Right lobe of liver (tissue), 6 donors: ENCODE data around the gene SLC45A1. TPM values are rescaled to one million over a fixed set of nuclear protein-coding genes. Genes with fewer than 3 reads are reported as not detected.

Source experiments
- ATAC-seq, 4 donors: fragments of 200-7000 bp; cut with Tn5 transposase; one replicate each; pipeline ENCODE4 v1.9.1; 2020; ENCODE audit warnings: mild to moderate bottlenecking in 4 of 4, moderate library complexity in 4 of 4
- DNase-seq, 3 donors: peaks; one replicate each; pipeline ENCODE4 v3.0.0-alpha.2; 2020
- H3K27ac ChIP-seq, 3 donors: fragments of 200-600 bp; one replicate each; pipeline ENCODE4 v1.8.0; 2022
- H3K27me3 ChIP-seq, 2 donors: fragments of 200-600 bp; one replicate each; pipeline ENCODE4 v1.8.0; 2022
- H3K36me3 ChIP-seq, 4 donors: fragments of 200-600 bp; sonication (generic) in 1 of 4; one replicate each; pipeline versions ENCODE4 v1.5.1 to v1.8.0; 2017 to 2022; ENCODE audit warnings: control low read depth in 1 of 4
- H3K4me1 ChIP-seq, 4 donors: fragments of 200-600 bp; sonication (generic) in 1 of 4; one replicate each; pipeline versions ENCODE4 v1.5.1 to v1.8.0; 2017 to 2022; ENCODE audit warnings: control low read depth in 1 of 4
- H3K4me3 ChIP-seq, 3 donors: fragments of 200-600 bp; one replicate each; pipeline ENCODE4 v1.8.0; 2022
- H3K9me3 ChIP-seq, 4 donors: fragments of 200-600 bp; sonication (generic) in 1 of 4; one replicate each; pipeline versions ENCODE4 v1.5.1 to v1.8.0; 2017 to 2022; ENCODE audit warnings: control low read depth in 1 of 4
- POLR2A ChIP-seq: fragments of 450-650 bp; IDR thresholded peaks from one replicate; pipeline ENCODE4 v1.6.1; 2017; ENCODE audit warnings: antibody characterized with exemption, mild to moderate bottlenecking
- WGBS: methylation state at CpG from one replicate; pipeline ENCODE4 v1.1.6; 2018; ENCODE audit warnings: low coverage, low lambda C conversion rate; ENCODE audit not compliant: insufficient coverage; ENCODE audit errors: missing lambda C conversion rate; 5-methylcytosine and 5-hydroxymethylcytosine counted together
- intact Hi-C, 2 donors: fragments of 100-400 bp; cut with DNase I; formaldehyde crosslinking; loops; one replicate each; pipeline versions ENCODE4 v1.11.2 to v1.14.1; 2022
- total RNA-seq, 6 experiments: library from RNA; depleted of rRNA in 2 of 6; stranded (reverse); fragments of >200 nt in 2 of 6; fragmentation: NEBNext Ultra II Directional in 3 of 6; extraction: Animal tissue kit (Norgen Biotek cat#: 25700) in 3 of 6; gene quantifications; one replicate each; pipeline versions ENCODE4 v1.1.0 to v1.2.4, GENCODE V29; 2016 to 2023
- TF ChIP-seq, protein P1 (sequence below), 4 donors: fragments of 200-600 bp in 3 of 4; fragments of 450-650 bp in 1 of 4; IDR thresholded peaks; one replicate each; pipeline versions ENCODE4 v1.5.1 to v1.8.0; 2016 to 2022; ENCODE audit warnings: antibody characterized with exemption in 4 of 4, mild to moderate bottlenecking in 2 of 4
- donor health status: DM: no; HTN: yes; CAD: no.
- donor health status: DM: no; HTN: no; CAD: no.
- donor health status: DM: no; HTN: no; CAD: no.
- donor health status: DM: no; HTN: yes; CAD: no.
- donor health status: DM: no; HTN: yes; CAD: no.

SLC45A1 gene
- total RNA-seq, 6 experiments from 2014 or later: 0.13 to 0.53 (median 0.25) TPM; not detected in 1

DNA sequence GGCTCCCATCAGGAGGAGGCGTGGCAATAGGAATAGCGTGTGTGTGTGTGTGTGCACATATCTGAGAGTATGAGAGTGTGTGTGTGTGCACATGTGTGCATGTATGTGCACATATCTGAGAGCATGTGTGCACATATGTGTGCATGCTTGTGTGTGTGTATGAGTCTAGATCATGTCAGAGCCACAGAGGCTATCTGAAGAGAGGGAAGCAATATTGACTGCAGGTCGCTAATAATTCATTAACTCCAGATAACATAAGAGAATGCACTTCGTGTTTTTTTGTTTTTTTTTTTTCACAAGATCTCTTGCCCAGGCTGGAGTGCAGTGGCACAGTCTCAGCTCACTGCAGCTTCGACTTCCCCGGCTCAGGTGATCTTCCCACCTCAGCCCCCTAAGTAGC, 4.7 kb upstream of the SLC45A1 start:
- Histone ChIP-seq H3K4me3 (no peak overlapping the region), H3K27ac (peak overlapping the region in 2 of 3 donors; percentile 60 to 83), H3K36me3 (no peaks in the 10 kb centered on the region), H3K4me1 (peaks cover 0 to 28% (median 13%) of the 10 kb centered on the region in 4 donors), H3K27me3 (no peaks in the 10 kb centered on the region), H3K9me3 (no peaks in the 10 kb centered on the region)
- WGBS: 24% methylated on average over 6 of the region's 6 CpGs
- DNase-seq (no peak), ATAC-seq (peak in 3 of 4 donors; percentile 3 to 10 (median 3))
- intact Hi-C loops: loop anchor here (5.0 to 10.0 kb wide), 3 partner anchors 48 to 286 kb away; partner anchors contain the start of gene ERRFI1 (in 1 of the 2)
- TF ChIP-seq, protein P1, sequence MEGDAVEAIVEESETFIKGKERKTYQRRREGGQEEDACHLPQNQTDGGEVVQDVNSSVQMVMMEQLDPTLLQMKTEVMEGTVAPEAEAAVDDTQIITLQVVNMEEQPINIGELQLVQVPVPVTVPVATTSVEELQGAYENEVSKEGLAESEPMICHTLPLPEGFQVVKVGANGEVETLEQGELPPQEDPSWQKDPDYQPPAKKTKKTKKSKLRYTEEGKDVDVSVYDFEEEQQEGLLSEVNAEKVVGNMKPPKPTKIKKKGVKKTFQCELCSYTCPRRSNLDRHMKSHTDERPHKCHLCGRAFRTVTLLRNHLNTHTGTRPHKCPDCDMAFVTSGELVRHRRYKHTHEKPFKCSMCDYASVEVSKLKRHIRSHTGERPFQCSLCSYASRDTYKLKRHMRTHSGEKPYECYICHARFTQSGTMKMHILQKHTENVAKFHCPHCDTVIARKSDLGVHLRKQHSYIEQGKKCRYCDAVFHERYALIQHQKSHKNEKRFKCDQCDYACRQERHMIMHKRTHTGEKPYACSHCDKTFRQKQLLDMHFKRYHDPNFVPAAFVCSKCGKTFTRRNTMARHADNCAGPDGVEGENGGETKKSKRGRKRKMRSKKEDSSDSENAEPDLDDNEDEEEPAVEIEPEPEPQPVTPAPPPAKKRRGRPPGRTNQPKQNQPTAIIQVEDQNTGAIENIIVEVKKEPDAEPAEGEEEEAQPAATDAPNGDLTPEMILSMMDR (IDR thresholded peaks at IDR 0.05): no peak
- TF ChIP-seq POLR2A: no peak

DNA sequence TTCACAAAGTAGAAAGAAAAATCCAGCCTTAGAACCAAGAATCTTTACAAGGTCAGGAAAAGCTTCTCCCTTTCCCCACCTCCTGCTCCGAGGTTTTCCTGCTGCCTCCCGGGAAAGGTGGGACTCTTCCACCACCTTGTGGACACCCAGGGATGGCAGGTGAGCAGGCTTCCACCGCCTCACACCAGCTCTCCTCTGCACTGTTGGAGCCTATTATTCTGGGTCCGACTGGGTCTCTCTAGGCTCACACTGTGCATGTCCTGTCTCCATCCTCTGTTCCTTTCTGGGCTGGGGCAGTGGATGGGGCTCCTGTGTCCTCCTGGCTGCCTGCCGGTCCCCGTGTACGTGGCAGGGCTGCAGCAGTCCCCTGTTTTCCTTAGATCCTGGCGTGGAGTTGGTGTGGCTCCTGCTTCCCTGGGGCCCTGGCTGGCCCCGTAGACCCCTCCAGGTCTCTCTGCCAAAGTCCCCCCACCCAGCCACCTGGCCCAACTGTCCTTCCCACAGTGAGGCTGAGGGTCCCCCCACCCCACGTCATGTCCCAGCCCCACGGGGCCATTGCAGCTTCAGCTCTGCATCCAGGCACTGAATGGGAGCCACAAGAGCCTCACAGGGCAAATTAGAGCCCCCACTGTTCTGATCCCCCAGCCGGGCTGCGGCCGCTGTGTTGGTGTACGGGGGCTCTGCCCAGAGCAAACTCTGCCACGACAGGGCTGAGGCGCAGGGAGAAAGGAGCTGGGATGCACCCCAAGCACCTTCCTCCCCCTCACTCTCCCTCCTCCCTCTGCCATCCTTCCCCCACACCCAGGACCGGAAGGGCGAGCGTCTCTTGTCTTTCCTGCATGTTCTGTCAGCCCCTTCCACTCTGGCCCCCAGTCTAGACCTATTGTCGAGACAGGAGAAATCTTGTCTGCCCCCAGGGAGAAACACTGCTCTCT, 3.3 kb upstream of the SLC45A1 start:
- ATAC-seq: peak; percentile 68 to 80 (median 74)
- DNase-seq: peak; percentile 78 to 86 (median 79)
- 7% methylated on average over 10 of the region's 21 CpGs for WGBS
- intact Hi-C loops: loop anchor here (5.0 to 10.0 kb wide), 5 partner anchors 50 to 337 kb away; partner anchors contain the start of gene ERRFI1 (in 1 of the 2)
- Histone ChIP-seq H3K9me3 (no peaks in the 10 kb centered on the region), H3K27ac (peak overlapping the region in 2 of 3 donors; percentile 60 to 83), H3K4me3 (no peak overlapping the region), H3K4me1 (peaks cover 0 to 28% (median 13%) of the 10 kb centered on the region in 4 donors), H3K36me3 (no peaks in the 10 kb centered on the region), H3K27me3 (no peaks in the 10 kb centered on the region)
- no peak for TF ChIP-seq POLR2A
- TF ChIP-seq, protein P1 (IDR thresholded peaks at IDR 0.05): peak; percentile 91 to 96 (median 94)

DNA sequence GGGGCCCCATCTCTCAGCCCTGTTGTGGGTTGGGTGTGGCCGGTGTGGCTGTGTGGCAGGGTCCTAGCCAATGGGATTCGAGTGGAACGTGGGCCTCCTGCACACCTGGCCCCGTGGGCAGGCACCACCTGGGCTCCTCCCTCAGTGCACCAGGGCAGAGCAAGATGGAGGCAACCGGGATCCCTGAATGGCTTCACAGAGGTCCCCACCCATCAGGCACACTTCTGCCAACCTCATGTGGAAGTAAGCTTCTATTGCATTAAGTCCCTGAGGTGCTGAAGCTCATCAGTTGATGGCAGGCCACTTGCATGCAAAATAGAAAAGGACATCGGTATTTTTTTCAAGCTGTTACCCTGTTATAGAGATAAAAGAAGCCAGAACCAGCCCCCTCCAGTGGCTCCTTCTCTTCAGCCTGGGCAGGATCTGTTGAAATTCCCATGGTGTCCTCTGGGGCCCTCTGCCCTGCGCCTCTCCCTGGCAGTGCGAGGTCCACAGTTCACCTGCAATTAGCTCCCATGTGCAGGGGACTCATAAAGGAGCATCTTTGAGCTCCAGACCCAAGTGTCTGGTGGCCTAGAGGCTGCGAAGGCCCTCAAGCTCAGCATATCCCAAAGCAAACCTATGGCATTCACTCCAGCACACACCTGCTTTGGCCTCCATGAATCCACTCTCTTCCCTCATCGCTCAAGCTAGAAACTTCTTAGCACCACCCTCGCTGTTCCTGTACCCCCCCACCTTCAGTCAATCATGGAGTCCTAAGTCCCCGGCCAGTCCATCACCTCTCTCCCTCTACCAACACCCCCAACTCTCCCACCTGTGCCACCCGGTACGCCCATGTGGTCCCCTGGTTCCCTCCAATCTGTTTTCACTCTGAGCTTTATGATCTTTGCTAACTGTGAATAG, 2.1 kb upstream of the SLC45A1 start:
- TF ChIP-seq POLR2A: no peak
- TF ChIP-seq, protein P1 (IDR thresholded peaks at IDR 0.05): peak in 1 of 4 donors; percentile 4
- 94% methylated on average over 3 of the region's 14 CpGs for WGBS
- ATAC-seq: no peak

DNA sequence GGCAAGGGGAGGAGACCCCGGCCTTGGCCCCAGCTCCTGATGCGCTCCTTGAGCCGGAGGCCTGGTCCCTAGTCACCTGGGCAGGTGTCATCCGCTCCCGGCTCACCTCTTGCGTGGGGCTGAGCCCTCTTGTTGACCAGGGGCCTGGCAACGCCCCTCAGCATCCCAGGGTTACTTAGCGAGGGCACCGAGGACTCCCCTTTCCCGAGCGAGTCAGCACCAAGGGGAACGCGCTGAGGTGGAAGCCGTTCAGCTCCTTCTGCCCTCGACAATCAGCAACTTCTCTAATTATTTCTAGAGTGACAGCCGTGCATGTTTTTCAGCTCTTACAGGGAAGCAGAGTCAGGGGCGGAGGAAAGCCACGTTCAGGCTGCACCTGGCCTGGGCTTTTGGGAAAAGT, 522 bp downstream of the SLC45A1 start:
- H3K27me3 ChIP-seq: no peaks in the 10 kb centered on the region
- intact Hi-C loops: loop anchor here (5.0 to 10.0 kb wide), 3 partner anchors 54 to 341 kb away; no protein-coding TSS in a partner anchor
- ATAC-seq (no peak), DNase-seq (no peak)
- TF ChIP-seq POLR2A: no peak
- TF ChIP-seq, protein P1 (IDR thresholded peaks at IDR 0.05): no peak
- H3K9me3 ChIP-seq: no peaks in the 10 kb centered on the region
- H3K36me3 ChIP-seq: no peaks in the 10 kb centered on the region
- peak overlapping the region; percentile 35 to 50 (median 39) for H3K4me3 ChIP-seq
- peaks cover 0 to 13% (median 6%) of the 10 kb centered on the region in 4 donors for H3K4me1 ChIP-seq
- WGBS: 18% methylated on average over 8 of the region's 18 CpGs
- no peak overlapping the region for H3K27ac ChIP-seq

More for the DNA sequence above, 2.1 kb upstream of the SLC45A1 start:
- intact Hi-C loops: loop anchor here (5.0 to 10.0 kb wide), 3 partner anchors 51 to 339 kb away; no protein-coding TSS in a partner anchor
- H3K4me3 ChIP-seq: no peak overlapping the region
- H3K9me3 ChIP-seq: no peaks in the 10 kb centered on the region
- no peaks in the 10 kb centered on the region for H3K27me3 ChIP-seq
- H3K27ac ChIP-seq: no peak overlapping the region
- H3K4me1 ChIP-seq: peaks cover 0 to 28% (median 13%) of the 10 kb centered on the region in 4 donors
- DNase-seq: no peak
- H3K36me3 ChIP-seq: no peaks in the 10 kb centered on the region
